Measurements from ENCODE around the gene DCC. TPM values are rescaled to one million over a fixed set of nuclear protein-coding genes. Genes with fewer than 3 reads are reported as not detected.

Gene DCC
- total RNA-seq, 1 experiment from 2014 or later: not detected

DNA sequence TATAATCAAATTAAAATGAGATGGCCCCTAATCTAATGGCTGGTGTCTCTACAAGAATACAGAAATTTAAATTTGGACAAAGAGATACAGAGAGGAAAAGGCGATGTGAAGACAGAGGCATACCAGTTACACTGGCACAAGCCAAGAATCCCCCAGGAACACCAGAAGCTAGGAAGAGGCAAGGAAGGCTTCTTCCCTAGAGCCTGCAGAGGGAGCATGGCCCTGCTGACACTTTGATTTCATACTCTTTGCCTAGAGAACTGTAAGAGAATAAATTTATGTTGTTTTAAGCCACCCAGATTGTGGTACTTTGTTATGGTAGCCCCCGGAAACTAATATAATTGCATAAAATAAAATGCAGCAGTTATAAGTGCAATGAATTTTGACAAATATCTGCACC, 1213.0 kb downstream of the DCC start:
- intact Hi-C loops (cut with micrococcal nuclease): no loop called here
- ChIA-PET CTCF (no interaction called here), POLR2A (ENCODE audit: unreplicated experiment) (no interaction called here)
- H3K27me3 ChIP-seq (ENCODE audit: low read length): peaks cover 8% of the 10 kb centered on the region
- ATAC-seq (no peak), DNase-seq (no peak)
- BruUV-seq (replicated peaks): no TSS peak
- no peaks in the 10 kb centered on the region for H3K79me2 ChIP-seq (ENCODE audit: low read length)
- H3K9me2 ChIP-seq (replicated peaks; ENCODE audit: low read length): no peaks in the 10 kb centered on the region
- no peaks in the 10 kb centered on the region for H3K9me3 ChIP-seq (ENCODE audit: low read length)
- H3K4me3 ChIP-seq (ENCODE audit: low read length): no peak overlapping the region
- no peaks in the 10 kb centered on the region for H3K36me3 ChIP-seq (ENCODE audit: low read depth, low read length)
- TF ChIP-seq, protein P1, sequence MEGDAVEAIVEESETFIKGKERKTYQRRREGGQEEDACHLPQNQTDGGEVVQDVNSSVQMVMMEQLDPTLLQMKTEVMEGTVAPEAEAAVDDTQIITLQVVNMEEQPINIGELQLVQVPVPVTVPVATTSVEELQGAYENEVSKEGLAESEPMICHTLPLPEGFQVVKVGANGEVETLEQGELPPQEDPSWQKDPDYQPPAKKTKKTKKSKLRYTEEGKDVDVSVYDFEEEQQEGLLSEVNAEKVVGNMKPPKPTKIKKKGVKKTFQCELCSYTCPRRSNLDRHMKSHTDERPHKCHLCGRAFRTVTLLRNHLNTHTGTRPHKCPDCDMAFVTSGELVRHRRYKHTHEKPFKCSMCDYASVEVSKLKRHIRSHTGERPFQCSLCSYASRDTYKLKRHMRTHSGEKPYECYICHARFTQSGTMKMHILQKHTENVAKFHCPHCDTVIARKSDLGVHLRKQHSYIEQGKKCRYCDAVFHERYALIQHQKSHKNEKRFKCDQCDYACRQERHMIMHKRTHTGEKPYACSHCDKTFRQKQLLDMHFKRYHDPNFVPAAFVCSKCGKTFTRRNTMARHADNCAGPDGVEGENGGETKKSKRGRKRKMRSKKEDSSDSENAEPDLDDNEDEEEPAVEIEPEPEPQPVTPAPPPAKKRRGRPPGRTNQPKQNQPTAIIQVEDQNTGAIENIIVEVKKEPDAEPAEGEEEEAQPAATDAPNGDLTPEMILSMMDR (conservative IDR thresholded peaks at IDR 0.05; ENCODE audit: low read depth, low read length): no peak
- no peak for TF ChIP-seq EZH2phosphoT487 (IDR thresholded peaks at IDR 0.05; ENCODE audit: borderline replicate concordance, low read length)
- no peak for TF ChIP-seq EZH2 (IDR thresholded peaks at IDR 0.05; ENCODE audit: low read length, unreplicated experiment)
- H3K4me2 ChIP-seq (ENCODE audit: low read length): no peak overlapping the region
- no peak overlapping the region for H3K27ac ChIP-seq (ENCODE audit: low read length)
- H4K20me1 ChIP-seq (ENCODE audit: low read length): no peaks in the 10 kb centered on the region
- no peaks in the 10 kb centered on the region for H3K4me1 ChIP-seq (ENCODE audit: insufficient read depth, low read length)
- H3K9ac ChIP-seq (ENCODE audit: low read length): no peak overlapping the region
- H3F3A ChIP-seq (ENCODE audit: low read length, unreplicated experiment): no peaks in the 10 kb centered on the region
- H2AFZ ChIP-seq (ENCODE audit: low read length): no peak overlapping the region

DNA sequence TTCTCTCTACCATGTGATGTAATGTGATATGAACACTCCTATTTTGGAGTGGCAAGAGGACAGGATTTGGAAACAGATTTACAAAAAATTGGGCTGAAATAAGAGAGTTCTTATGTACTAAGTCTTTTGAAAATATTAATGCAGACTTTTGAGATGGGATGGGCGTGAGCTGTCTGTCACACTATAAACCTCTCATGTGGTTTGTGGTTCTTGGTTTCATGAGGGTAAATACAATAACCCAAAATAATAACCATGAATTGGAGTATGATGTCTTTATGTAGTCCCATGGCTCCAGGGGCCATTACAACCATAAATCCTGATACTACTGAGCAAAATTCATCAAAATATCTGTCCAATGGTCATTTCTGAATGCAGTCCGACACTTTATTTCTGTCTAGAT, 1216.5 kb downstream of the DCC start:
- no peak overlapping the region for H3K9ac ChIP-seq (ENCODE audit: low read length)
- POLR2A ChIA-PET (ENCODE audit: unreplicated experiment): no interaction called here
- no peaks in the 10 kb centered on the region for H3K79me2 ChIP-seq (ENCODE audit: low read length)
- no peak overlapping the region for H2AFZ ChIP-seq (ENCODE audit: low read length)
- no TSS peak for BruUV-seq (replicated peaks)
- no peak overlapping the region for H3K4me2 ChIP-seq (ENCODE audit: low read length)
- no peak overlapping the region for H3K27ac ChIP-seq (ENCODE audit: low read length)
- H4K20me1 ChIP-seq (ENCODE audit: low read length): no peaks in the 10 kb centered on the region
- no peaks in the 10 kb centered on the region for H3K9me3 ChIP-seq (ENCODE audit: low read length)
- H3K9me2 ChIP-seq (replicated peaks; ENCODE audit: low read length): no peaks in the 10 kb centered on the region
- no peaks in the 10 kb centered on the region for H3F3A ChIP-seq (ENCODE audit: low read length, unreplicated experiment)
- H3K27me3 ChIP-seq (ENCODE audit: low read length): peaks cover 8% of the 10 kb centered on the region
- TF ChIP-seq EZH2phosphoT487 (IDR thresholded peaks at IDR 0.05; ENCODE audit: borderline replicate concordance, low read length): no peak
- TF ChIP-seq, protein P1 (conservative IDR thresholded peaks at IDR 0.05; ENCODE audit: low read depth, low read length): no peak
- no peaks in the 10 kb centered on the region for H3K36me3 ChIP-seq (ENCODE audit: low read depth, low read length)
- CTCF ChIA-PET: no interaction called here
- no peaks in the 10 kb centered on the region for H3K4me1 ChIP-seq (ENCODE audit: insufficient read depth, low read length)
- ATAC-seq: no peak
- intact Hi-C loops (cut with micrococcal nuclease): no loop called here
- no peak for DNase-seq
- H3K4me3 ChIP-seq (ENCODE audit: low read length): no peak overlapping the region

DNA sequence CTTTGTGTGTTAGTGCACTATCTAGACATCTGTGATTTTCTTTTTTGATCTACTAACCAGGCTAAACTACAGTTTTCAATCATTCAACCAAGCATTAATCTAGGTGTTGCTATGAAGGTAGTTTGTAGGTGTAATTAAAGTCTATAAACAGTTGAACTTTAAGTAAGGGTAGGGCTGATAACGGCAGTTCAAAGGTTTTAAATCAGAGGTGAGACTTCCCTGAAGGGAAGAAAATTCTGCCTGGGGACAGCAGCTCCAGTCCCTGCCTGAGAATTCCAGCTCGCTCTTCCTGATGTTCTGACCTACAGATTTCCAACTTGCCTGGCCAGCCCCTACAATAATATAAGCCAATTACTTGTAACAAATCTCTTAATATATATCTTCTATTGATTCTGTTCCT, 1220.5 kb downstream of the DCC start:
- H3F3A ChIP-seq (ENCODE audit: low read length, unreplicated experiment): no peaks in the 10 kb centered on the region
- H3K4me1 ChIP-seq (ENCODE audit: insufficient read depth, low read length): no peaks in the 10 kb centered on the region
- POLR2A ChIA-PET (ENCODE audit: unreplicated experiment): no interaction called here
- no peaks in the 10 kb centered on the region for H3K9me2 ChIP-seq (replicated peaks; ENCODE audit: low read length)
- no peak overlapping the region for H2AFZ ChIP-seq (ENCODE audit: low read length)
- DNase-seq (no peak), ATAC-seq (no peak)
- CTCF ChIA-PET: no interaction called here
- no TSS peak for BruUV-seq (replicated peaks)
- H3K27me3 ChIP-seq (ENCODE audit: low read length): peaks cover 20% of the 10 kb centered on the region
- no peaks in the 10 kb centered on the region for H4K20me1 ChIP-seq (ENCODE audit: low read length)
- no peaks in the 10 kb centered on the region for H3K9me3 ChIP-seq (ENCODE audit: low read length)
- no peak overlapping the region for H3K27ac ChIP-seq (ENCODE audit: low read length)
- H3K4me2 ChIP-seq (ENCODE audit: low read length): no peak overlapping the region
- no peaks in the 10 kb centered on the region for H3K79me2 ChIP-seq (ENCODE audit: low read length)
- no peak overlapping the region for H3K9ac ChIP-seq (ENCODE audit: low read length)
- intact Hi-C loops (cut with micrococcal nuclease): loop anchor here (10.0 kb wide), 1 partner anchor 484 kb away; no protein-coding TSS in a partner anchor
- H3K36me3 ChIP-seq (ENCODE audit: low read depth, low read length): no peaks in the 10 kb centered on the region
- no peak for TF ChIP-seq EZH2 (IDR thresholded peaks at IDR 0.05; ENCODE audit: low read length, unreplicated experiment)
- TF ChIP-seq EZH2phosphoT487 (IDR thresholded peaks at IDR 0.05; ENCODE audit: borderline replicate concordance, low read length): no peak
- TF ChIP-seq, protein P1 (conservative IDR thresholded peaks at IDR 0.05; ENCODE audit: low read depth, low read length): no peak
- H3K4me3 ChIP-seq (ENCODE audit: low read length): no peak overlapping the region

All from PC-3 (cell line).